Keratinocyte (primary cell): ENCODE measurements around the gene PPT2. TPM values are rescaled to one million over a fixed set of nuclear protein-coding genes. Genes with fewer than 3 reads are reported as not detected.

Source experiments
- DNase-seq: peaks from one replicate; pipeline ENCODE4 v3.0.0-alpha.2; 2011; ENCODE audit warnings: low read depth, missing footprints, low spot score
- FAIRE-seq: peaks from 2 replicates; lab custom pipeline; 2011; peaks lifted over from hg19 to GRCh38; lab: Jason Lieb, UNC
- H2AFZ ChIP-seq: 2 replicates; pipeline ENCODE4 v1.6.0; 2012; ENCODE audit warnings: low read length, control low read depth, inconsistent platforms; ENCODE audit not compliant: control insufficient read depth
- H3K27ac ChIP-seq: 2 replicates; pipeline ENCODE4 v1.5.1; 2011; ENCODE audit warnings: low read length; ENCODE audit not compliant: control insufficient read depth, insufficient read depth
- H3K27me3 ChIP-seq: 3 replicates; pipeline ENCODE4 v1.6.0; 2011; ENCODE audit warnings: low read length; ENCODE audit not compliant: control insufficient read depth, insufficient read depth; ENCODE audit errors: extremely low read depth
- H3K36me3 ChIP-seq, 2 experiments: 2 replicates in 1 of 2; 3 replicates in 1 of 2; pipeline ENCODE4 v1.5.1; 2011; ENCODE audit warnings: low read length in 2 of 2, mild to moderate bottlenecking in 1 of 2; ENCODE audit not compliant: control insufficient read depth in 2 of 2, insufficient read depth in 2 of 2; ENCODE audit errors: extremely low read depth in 1 of 2
- H3K4me1 ChIP-seq: 3 replicates; pipeline ENCODE4 v1.5.1; 2011; ENCODE audit warnings: low read length; ENCODE audit not compliant: control insufficient read depth, insufficient read depth; ENCODE audit errors: extremely low read depth
- H3K4me2 ChIP-seq: 3 replicates; pipeline ENCODE4 v1.6.0; 2011; ENCODE audit warnings: low read depth, low read length; ENCODE audit not compliant: control insufficient read depth, insufficient read depth; ENCODE audit errors: extremely low read depth
- H3K4me3 ChIP-seq, 3 experiments: fragments of 200-600 bp in 1 of 3; sonication (generic) in 1 of 3; 2 replicates in 2 of 3; 3 replicates in 1 of 3; pipeline ENCODE4 v1.5.1; 2011 to 2016; ENCODE audit warnings: low read length in 3 of 3, mild to moderate bottlenecking in 3 of 3, control low read depth in 2 of 3, inconsistent platforms in 1 of 3, low read depth in 1 of 3, mixed read lengths in 1 of 3, mixed run types in 1 of 3, moderate library complexity in 1 of 3; ENCODE audit not compliant: control insufficient read depth in 2 of 3, insufficient read depth in 2 of 3; ENCODE audit errors: extremely low read depth in 1 of 3
- H3K79me2 ChIP-seq: 2 replicates; pipeline ENCODE4 v1.6.0; 2012; ENCODE audit warnings: low read length; ENCODE audit not compliant: control insufficient read depth, insufficient read depth
- H3K9ac ChIP-seq: 3 replicates; pipeline ENCODE4 v1.6.0; 2011; ENCODE audit warnings: low read length; ENCODE audit not compliant: control insufficient read depth, insufficient read depth; ENCODE audit errors: extremely low read depth
- H3K9me1 ChIP-seq: 3 replicates; pipeline ENCODE4 v1.6.0; 2011; ENCODE audit warnings: low read length; ENCODE audit not compliant: control insufficient read depth, insufficient read depth; ENCODE audit errors: extremely low read depth
- H3K9me3 ChIP-seq: 2 replicates; pipeline ENCODE4 v1.5.1; 2012; ENCODE audit warnings: low read depth, low read length; ENCODE audit not compliant: control insufficient read depth
- H4K20me1 ChIP-seq: 3 replicates; pipeline ENCODE4 v1.6.0; 2011; ENCODE audit warnings: low read length; ENCODE audit not compliant: control insufficient read depth, insufficient read depth; ENCODE audit errors: extremely low read depth
- CTCF ChIP-seq, 3 experiments: IDR thresholded peaks in 1 of 3; conservative IDR thresholded peaks in 1 of 3; optimal IDR thresholded peaks in 1 of 3; 2 replicates in 2 of 3; 3 replicates in 1 of 3; pipeline versions ENCODE3 to v1.5.1; 2011; ENCODE audit warnings: low read length in 3 of 3, mild to moderate bottlenecking in 3 of 3, moderate library complexity in 2 of 3, control low read depth in 1 of 3, inconsistent platforms in 1 of 3; ENCODE audit not compliant: insufficient read depth in 2 of 3; ENCODE audit errors: extremely low read depth in 1 of 3
- EZH2 ChIP-seq: IDR thresholded peaks from one replicate; pipeline ENCODE4 v1.6.1; 2012; ENCODE audit warnings: inconsistent platforms, mild to moderate bottlenecking, low read length, moderate library complexity
- dilution Hi-C: fragments of 300-500 bp; cut with MboI; formaldehyde crosslinking; loops from one replicate; pipeline ENCODE4 v1.7.0; 2020; ENCODE audit warnings: low sequenced_read_pairs; ENCODE audit not compliant: extremely low pct_ligation_motif_present
- polyA plus RNA-seq, 5 experiments: library from polyadenylated mRNA; depleted of rRNA in 3 of 5; stranded (reverse) in 3 of 5; stranded (forward) in 1 of 5; unstranded in 1 of 5; fragments of >200 nt; gene quantifications; 1 replicate in 1 of 5; 2 replicates in 3 of 5; 3 replicates in 1 of 5; pipeline versions ENCODE4 v1.2.1 to v1.2.3, GENCODE V29; 2011 to 2012; ENCODE audit warnings: missing spikeins in 2 of 5, low read depth in 1 of 5, low replicate concordance in 1 of 5

PPT2 gene
- polyA plus RNA-seq, 1 donor (not counting 4 experiments of a cell fraction or from before 2014, with no cell fraction given): 15.0 TPM

DNA sequence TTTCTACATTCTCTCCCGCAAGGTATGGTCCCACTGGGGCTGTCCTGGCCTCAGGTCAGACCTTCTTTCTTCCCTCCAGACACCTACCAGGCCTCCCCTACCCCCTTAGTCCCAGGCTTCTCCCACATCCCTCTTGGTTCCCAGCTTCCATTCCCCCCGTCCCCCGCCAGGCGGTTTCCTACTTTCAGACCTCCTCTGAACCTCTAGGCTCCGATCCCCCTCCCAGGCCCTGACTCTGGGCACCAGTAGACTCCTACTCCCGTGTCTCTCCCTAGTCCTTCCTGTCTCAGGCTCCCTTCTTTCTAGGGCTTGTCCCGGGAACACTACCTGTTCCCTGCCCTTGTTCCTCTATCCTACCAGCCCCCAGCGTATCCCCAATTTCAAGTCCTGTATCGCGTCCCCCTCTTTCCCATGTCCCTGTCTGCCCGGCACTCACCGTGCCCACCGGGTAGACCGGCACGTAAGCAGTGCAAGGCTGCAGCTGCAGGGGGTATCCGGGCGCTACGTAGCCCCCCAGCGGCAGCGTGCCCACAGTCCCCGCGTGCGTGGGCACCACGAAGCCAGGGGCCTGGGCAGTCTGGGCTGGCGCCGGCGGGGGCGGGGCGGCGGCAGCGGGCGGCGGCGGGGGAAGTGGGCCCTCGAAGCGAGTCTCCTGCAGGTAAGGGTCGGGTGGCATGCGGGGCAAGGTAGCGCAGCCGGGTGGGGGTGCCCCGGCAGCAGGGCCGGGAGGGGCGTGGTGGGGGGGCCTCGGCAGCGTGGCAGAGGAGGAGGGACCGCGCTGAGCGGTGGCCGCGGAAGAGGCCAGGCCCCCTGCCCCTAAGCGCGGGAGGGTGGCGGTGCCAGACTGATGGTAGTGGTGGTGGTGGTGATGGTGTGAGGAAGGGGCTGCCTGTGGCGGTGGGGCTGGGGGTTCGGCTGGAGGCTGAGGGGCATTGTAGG lies 3.7 kb upstream of the PPT2 start:
- Histone ChIP-seq H3K4me1 (peaks cover 18% of the 10 kb centered on the region), H3K36me3 (no peaks in the 10 kb centered on the region), H3K4me3 (no peak overlapping the region), H3K27me3 (peaks cover 4% of the 10 kb centered on the region), H3K9ac (no peak overlapping the region), H3K4me2 (no peak overlapping the region), H4K20me1 (no peaks in the 10 kb centered on the region), H3K27ac (no peak overlapping the region), H3K9me1 (no peaks in the 10 kb centered on the region), H2AFZ (no peak overlapping the region), H3K9me3 (no peaks in the 10 kb centered on the region), H3K79me2 (peaks cover 2% of the 10 kb centered on the region)
- TF ChIP-seq EZH2 (no peak), CTCF (optimal IDR thresholded peaks at IDR 0.05 in 1 of 3, IDR thresholded peaks at IDR 0.05 in 1 of 3, conservative IDR thresholded peaks at IDR 0.05 in 1 of 3; ENCODE audit: extremely low read depth in 1 of 3, insufficient read depth in 2 of 3, low read length in 3 of 3) (no peak)
- no peak for FAIRE-seq
- dilution Hi-C loops: no loop called here
- DNase-seq: no peak

- Histone ChIP-seq H3K4me3 (no peak overlapping the region), H2AFZ (no peak overlapping the region), H3K4me2 (no peak overlapping the region), H3K27ac (no peak overlapping the region), H3K9me1 (no peaks in the 10 kb centered on the region), H3K9ac (no peak overlapping the region), H3K4me1 (peaks cover 20% of the 10 kb centered on the region), H3K27me3 (peaks cover 4% of the 10 kb centered on the region), H4K20me1 (no peaks in the 10 kb centered on the region), H3K79me2 (peaks cover 2% of the 10 kb centered on the region), H3K9me3 (no peaks in the 10 kb centered on the region), H3K36me3 (peaks cover 0 to 4% of the 10 kb centered on the region in 2 experiments)
- dilution Hi-C loops: no loop called here
- TF ChIP-seq EZH2 (no peak), CTCF (optimal IDR thresholded peaks at IDR 0.05 in 1 of 3, IDR thresholded peaks at IDR 0.05 in 1 of 3, conservative IDR thresholded peaks at IDR 0.05 in 1 of 3; ENCODE audit: extremely low read depth in 1 of 3, insufficient read depth in 2 of 3, low read length in 3 of 3) (no peak)
- DNase-seq (no peak), FAIRE-seq (no peak)
These were observed 2.6 kb upstream of the PPT2 start for GRCh38 chr6:32151181-32151862.
